HG03175 (cell line): ENCODE results near the gene TSPO.

Experiments used
- ATAC-seq: cut with Tn5 transposase; IDR thresholded peaks from one replicate; pipeline ENCODE4 v1.9.1; 2021; ENCODE audit warnings: mild to moderate bottlenecking, moderate library complexity; ENCODE audit not compliant: unreplicated experiment

Gene TSPO

GRCh38 chr22:43174941-43175531, 23.7 kb downstream of the TSPO start:
- no peak for ATAC-seq

DNA sequence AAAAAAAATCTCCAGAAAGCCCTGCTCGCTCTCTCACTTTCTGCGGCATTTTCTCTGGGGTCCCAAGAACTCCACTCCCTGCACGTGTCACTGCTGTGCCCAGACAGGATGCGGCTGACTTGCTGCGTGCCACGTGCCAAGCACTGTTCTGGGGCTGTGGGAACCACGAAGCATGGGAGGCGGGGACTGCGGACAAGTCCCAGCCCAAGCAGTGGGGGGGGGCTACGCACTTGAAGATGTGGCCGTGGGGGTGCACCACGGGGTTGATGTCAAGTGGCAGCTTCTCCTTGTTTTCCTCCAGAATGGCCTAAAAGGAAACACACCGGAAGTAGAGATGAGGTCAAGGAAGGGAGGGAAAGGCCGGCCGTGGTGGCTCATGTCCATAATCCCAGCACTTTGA, 24.7 kb downstream of the TSPO start:
- no peak for ATAC-seq

DNA sequence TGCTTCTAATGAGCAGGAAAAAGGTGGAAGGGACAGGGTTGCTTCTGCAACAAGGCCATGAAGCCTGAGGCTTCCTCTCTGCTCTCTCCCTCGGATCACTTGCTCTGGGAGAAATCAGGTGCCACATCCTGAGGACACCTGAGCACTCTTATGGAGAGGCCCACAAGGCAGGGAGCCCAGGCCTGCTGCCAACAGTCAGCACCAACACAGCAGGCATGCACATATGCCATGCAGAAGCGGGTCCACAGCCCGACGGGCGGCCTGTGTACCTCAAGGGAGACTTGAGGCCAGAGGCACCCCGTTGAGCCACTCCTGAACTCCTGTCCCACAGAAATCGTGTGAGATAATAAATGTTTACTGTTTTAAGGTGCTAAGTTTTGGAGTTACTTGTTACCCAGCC, 26.1 kb downstream of the TSPO start:
- ATAC-seq: no peak

GRCh38 chr22:43179146-43179910, 28.0 kb downstream of the TSPO start:
- ATAC-seq: no peak

- no peak for ATAC-seq
Measured at GRCh38 chr22:43179911-43180195, 28.5 kb downstream of the TSPO start.

- ATAC-seq: no peak
Measured at GRCh38 chr22:43180670-43181069, 29.3 kb downstream of the TSPO start.

- no peak for ATAC-seq
Measured at GRCh38 chr22:43181321-43182076, 30.1 kb downstream of the TSPO start.

- ATAC-seq: no peak
Measured at GRCh38 chr22:43182118-43182517, 30.8 kb downstream of the TSPO start.

- no peak for ATAC-seq
Measured at GRCh38 chr22:43182726-43183125, 31.4 kb downstream of the TSPO start.

- no peak for ATAC-seq
Measured at GRCh38 chr22:43183496-43184277, 32.3 kb downstream of the TSPO start.

GRCh38 chr22:43185860-43186261, 34.5 kb downstream of the TSPO start:
- ATAC-seq: no peak

DNA sequence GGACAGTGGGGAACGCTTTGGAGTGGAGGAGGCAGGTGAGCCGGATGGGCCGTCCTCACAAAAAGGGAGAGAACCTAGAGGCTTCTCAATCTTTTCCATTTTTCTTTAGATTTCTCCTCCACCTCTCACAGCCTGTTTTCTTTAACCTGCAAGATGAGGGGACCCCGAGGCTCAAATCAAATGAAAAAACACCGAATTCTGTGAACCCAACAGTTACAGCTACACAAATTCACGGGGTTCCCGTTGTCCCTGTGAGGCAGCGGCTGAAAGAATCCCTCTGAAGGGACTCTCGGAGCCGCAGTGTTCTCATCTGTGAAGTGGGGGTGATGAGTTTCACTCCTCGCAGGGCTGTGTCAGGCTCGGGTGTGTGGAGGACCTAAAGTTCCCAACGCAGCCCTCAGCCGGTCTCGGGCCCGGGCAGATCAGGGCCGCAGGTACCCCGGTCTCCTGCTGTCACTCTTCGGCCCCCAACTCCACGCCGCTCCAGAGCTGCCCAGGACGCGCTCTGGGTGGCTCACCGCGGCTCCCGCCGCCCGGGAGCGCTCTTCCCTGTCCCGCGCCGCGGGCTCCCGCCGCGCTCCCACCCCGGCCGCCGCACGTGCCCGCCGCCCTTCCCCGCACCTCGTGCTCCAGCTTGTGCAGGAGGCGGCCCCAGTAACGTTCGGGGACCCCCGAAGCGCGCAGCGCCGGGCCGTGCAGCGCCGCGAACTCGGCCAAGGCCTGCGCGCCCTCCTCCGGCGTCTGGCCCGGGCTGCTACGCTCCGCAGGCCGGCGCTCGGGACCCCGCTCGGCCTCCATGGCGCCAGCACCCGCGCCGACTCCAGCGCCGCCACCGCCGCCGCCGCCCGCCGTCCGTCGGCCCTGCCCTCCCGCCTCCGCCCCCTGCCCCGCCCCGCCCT, 35.2 kb downstream of the TSPO start, which contains the start of gene TTLL12:
TTLL12 (minus strand) TSS at position 863 of the 899 bp plus-strand sequence; CDS start at position 798, 65 bp downstream.
- no peak for ATAC-seq

DNA sequence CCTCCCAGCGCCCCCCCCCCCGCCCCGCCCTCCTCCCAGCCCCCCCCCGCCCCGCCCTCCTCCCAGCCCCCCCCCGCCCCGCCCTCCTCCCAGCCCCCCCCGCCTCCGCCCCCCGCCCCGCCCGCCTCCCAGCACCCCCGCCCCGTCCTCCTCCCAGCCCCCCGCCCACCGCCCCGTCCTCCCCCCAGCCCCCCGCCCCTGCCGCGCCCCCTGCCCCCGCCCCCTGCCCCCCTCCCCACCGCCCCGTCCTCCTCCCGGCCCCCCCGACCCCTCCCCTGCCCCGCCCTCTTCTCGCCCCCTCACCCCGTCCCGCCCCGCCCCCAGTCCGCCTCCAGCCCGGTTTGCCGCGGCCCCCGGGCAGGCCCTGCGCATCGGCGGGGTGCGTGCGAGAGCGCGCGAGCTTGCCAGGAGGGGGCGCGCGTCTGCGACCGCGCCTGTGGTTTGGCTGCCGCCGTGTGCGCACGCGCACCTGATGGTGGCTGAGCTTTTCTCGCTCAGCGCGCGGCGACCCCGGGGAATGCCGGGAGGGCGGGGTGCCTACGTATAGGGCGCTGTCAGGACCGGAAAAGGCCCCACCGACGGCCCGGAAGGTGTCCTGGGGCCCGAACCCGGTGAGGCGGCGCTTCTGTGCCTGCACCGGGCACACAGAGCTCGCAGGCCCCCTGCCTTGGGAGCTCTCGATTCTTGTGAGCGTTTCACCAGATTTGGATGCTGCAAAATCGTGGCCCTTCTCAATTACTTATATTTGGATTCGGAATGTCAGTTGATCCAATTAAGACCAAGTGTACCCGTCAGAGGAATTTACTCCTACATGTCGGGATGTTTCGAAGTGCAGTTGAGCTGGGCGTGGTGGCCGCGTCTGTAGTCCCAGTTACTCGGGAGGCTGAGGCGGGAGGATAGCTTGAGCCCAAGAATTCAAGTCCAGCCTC, 36.1 kb downstream of the TSPO start:
- peak; percentile 81 for ATAC-seq

DNA sequence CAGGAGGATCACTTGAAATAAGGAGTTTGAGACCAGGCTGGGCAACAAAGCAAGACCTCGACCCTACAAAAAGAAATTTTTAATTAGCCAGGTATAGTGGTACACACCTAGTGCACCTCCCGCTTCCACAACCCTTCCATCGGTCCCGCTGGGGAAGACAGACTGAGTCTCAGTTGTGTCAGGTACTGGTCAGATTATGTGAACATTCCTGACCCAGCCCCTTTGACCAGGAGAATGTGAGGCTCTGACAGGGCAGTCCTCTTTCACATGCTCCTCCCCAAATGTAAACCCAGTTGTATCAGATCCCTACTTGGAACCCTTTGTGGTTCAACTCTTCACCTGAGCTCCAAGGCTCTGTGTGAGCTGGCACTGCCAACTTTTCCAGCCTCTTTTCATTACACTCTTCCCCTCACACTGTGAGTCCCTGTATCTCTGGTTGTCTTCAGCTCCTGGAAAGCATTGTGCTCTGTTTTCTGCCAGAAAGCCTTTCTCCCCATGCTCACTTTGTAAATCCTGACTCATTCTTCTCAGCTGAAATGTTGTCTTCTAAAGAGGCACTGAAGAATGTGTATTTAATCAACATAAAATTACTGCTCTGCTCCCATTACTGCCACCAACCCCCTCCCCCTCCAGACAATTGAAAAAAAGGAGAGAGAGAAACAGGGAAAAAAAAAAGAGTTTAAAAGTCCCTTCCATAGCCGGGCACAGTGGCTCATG, 37.6 kb downstream of the TSPO start:
- ATAC-seq: no peak

DNA sequence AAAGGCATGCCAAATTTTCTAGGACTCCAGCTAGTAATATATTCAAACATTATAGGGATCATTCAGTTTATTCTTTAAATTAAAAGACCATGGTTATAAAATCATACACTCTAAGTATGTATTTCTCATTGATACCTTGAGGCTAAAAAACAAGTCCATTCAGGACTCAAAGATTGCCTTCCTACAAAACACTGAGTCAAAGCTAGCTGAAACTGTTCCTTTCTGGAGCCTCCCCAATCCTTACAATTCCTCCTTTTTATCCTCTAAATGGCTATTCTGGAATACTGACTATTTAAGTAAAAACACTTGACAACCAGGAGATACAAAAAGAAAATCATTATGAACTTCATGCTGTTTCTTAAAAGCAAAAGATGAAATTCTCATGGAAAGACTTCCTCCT, 40.5 kb downstream of the TSPO start:
- ATAC-seq: no peak

GRCh38 chr22:43197271-43197941, 46.0 kb downstream of the TSPO start:
- ATAC-seq: no peak

GRCh38 chr22:43198126-43198525, 46.8 kb downstream of the TSPO start:
- ATAC-seq: no peak

GRCh38 chr22:43198936-43199335, 47.6 kb downstream of the TSPO start:
- no peak for ATAC-seq
